ENCODE data around the gene PDE4B.

Gene PDE4B

DNA sequence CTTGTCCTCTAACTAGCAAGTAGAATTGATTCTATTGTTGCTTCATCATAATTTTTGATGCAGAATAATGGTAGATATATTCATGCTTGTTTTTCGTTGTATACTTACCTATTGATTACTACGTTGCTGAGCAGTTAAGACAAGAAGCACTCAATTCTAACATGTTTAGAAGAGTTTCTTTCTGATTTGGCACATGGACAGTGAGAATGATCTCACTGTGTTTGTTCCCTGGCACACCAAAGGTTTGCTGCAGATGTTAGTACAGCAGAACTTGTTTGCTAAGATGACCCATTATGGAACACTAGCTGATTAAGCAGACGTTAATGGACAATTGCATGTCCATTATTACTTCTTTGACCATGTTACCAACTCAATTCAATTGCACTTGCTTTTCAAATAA lies 556.5 kb downstream of the PDE4B start:
- TF ChIP-seq CTCF (IDR thresholded peaks at IDR 0.05), result no peak

DNA sequence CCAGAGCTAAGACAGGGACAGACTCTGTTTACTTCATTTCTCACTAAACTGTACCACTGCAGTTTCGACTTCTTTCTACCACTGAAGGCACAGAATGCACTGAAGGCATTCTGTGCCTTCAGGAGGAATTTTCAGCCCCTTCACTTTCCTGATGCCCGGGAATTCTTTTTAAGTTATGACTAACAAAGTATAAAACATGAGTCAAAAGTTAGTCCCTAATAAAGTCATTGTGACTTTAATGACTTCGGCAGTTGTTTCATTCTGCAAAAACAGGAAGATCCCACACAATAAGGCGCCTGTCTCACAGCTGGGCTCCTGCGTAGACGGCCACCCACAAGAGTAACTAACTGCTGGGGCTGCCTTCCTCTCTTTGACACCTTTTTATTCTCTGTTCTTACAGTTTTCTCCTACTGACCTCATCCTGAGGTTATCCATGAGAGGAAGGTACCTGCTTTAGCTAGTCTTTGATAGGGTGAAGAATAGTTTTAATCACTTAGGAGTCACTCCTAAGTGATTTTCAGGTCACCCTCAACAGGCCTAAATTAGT lies 557.4 kb downstream of the PDE4B start:
- TF ChIP-seq CTCF (IDR thresholded peaks at IDR 0.05), result no peak

DNA sequence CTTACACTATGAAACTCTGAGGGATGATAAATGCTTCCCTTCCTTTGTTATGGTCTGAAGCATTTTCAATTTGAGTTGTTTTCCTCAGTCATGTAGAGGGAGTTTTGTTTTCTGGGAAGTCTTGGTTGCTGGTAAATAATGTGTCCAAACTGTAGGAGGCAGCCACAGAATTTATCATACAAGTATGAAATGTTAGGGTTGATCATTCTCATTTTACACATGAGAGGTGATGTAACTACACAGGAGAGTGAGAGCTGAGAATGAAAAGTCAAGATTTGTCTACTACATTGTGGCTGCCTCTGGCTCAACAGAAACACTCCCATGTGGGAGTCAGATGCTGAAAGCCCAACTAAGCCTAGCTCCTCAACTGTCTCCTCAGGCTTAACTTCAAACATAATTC lies 558.8 kb downstream of the PDE4B start:
- no peak for TF ChIP-seq CTCF (IDR thresholded peaks at IDR 0.05)

DNA sequence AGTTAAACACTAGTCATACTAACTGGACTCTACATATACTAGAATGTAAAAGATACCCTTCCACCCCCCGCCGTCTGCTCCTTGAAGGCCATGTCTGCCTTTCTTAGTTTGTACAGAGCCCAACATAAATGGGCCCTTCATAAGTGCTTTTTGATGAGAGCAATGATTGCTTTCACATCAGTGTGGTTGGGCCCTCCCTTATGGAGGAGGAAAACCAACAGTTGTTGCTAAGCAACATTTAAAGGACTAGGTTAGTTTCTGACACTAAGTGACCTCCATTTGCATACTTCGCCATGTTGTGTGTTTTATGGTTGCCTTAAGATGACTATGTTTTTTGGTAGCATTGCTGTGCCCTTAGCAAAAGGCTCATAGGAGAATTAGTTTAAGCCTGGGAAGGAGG lies 559.2 kb downstream of the PDE4B start:
- TF ChIP-seq CTCF (IDR thresholded peaks at IDR 0.05), result no peak

DNA sequence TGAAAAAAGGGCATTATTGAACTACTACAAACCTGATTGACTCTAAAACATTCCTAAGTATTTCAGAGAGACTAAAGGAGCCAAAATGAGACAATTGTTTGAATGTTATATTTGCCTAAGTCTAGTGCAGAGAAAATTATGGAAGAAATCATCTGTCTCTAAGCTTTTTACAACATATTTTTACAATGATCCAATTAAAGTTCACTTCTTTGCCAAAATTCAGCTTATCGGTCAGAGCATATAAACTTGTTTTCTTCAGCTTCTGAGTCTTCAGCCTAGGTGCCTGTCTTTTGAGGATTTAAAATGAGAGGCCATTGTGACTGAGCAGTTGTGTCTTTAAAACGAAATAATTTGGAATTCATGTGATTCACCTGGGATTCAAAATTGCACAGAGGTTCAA lies 560.1 kb downstream of the PDE4B start:
- TF ChIP-seq CTCF (IDR thresholded peaks at IDR 0.05), result no peak

DNA sequence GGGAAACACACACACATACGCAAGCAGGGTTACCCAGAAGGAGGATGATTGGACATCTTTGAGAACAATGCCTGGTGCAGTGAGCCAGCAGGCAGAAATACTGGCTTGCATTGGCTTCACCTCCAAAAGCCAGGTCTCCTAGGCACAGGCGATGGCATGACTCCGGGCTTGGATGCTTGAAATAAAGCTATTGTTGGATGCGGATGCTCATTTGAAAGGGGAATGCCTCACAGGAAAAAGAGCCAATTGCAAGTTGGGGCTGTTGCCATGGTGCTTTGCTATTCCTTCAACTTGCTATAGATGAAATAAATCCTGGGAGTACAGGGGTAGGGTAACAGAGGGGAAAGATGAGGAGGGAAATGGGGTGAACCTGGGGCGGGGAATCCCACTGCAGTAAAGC lies 560.6 kb downstream of the PDE4B start:
- TF ChIP-seq CTCF (IDR thresholded peaks at IDR 0.05), result no peak

GRCh38 chr1:66354311-66355201 lies 561.9 kb downstream of the PDE4B start:
- no peak for TF ChIP-seq CTCF (IDR thresholded peaks at IDR 0.05)

Measured in LNCAP (cell line).